Measurements from ENCODE around the gene MAML2. TPM values are rescaled to one million over a fixed set of nuclear protein-coding genes. Genes with fewer than 3 reads are reported as not detected.
"Not testable (repeated sequence)": the region's sequence is repeated elsewhere in the genome, so short reads cannot be mapped to it uniquely, and the experiment has no call there.

Gene MAML2
- polyA plus RNA-seq, 12 donors = 4.5 to 17.5 (median 5.7) TPM; not detected in 1

GRCh38 chr11:96293109-96293508 is 49.9 kb downstream of the MAML2 start:
- DNase-seq = no peak

GRCh38 chr11:96292291-96293010 is 50.5 kb downstream of the MAML2 start:
- DNase-seq = no peak

- no peak for DNase-seq
Measured at GRCh38 chr11:96290631-96291030, 52.4 kb downstream of the MAML2 start.

- DNase-seq = no peak
Measured at GRCh38 chr11:96290031-96290430, 53.0 kb downstream of the MAML2 start.

GRCh38 chr11:96288915-96289314 is 54.1 kb downstream of the MAML2 start:
- no peak for DNase-seq

- no peak for DNase-seq
Measured at GRCh38 chr11:96287822-96288439, 55.1 kb downstream of the MAML2 start.

- DNase-seq = not testable (repeated sequence)
Measured at GRCh38 chr11:96285985-96286384, 57.0 kb downstream of the MAML2 start.

GRCh38 chr11:96284917-96285316 is 58.1 kb downstream of the MAML2 start:
- no peak for DNase-seq

GRCh38 chr11:96284401-96284800 is 58.6 kb downstream of the MAML2 start:
- DNase-seq = no peak

GRCh38 chr11:96282625-96283220 is 60.3 kb downstream of the MAML2 start:
- DNase-seq = no peak

GRCh38 chr11:96280444-96280843 is 62.6 kb downstream of the MAML2 start:
- no peak for DNase-seq

GRCh38 chr11:96279896-96280290 is 63.1 kb downstream of the MAML2 start:
- no peak for DNase-seq

GRCh38 chr11:96279018-96279895 is 63.7 kb downstream of the MAML2 start:
- no peak for DNase-seq

- DNase-seq = no peak
Measured at GRCh38 chr11:96278039-96278897, 64.7 kb downstream of the MAML2 start.

- no peak for DNase-seq
Measured at GRCh38 chr11:96277696-96278038, 65.3 kb downstream of the MAML2 start.

- DNase-seq = no peak
Measured at GRCh38 chr11:96276836-96277235, 66.2 kb downstream of the MAML2 start.

GRCh38 chr11:96275801-96276594 is 67.0 kb downstream of the MAML2 start:
- no peak for DNase-seq

- no peak for DNase-seq
Measured at GRCh38 chr11:96273507-96273906, 69.5 kb downstream of the MAML2 start.

- DNase-seq = peak; percentile 69
Measured at GRCh38 chr11:96272529-96273222, 70.3 kb downstream of the MAML2 start.

GRCh38 chr11:96271777-96272176 is 71.2 kb downstream of the MAML2 start:
- DNase-seq = no peak

All from muscle of arm (tissue), 12 donors.